HL-60 (cell line): Measurements from ENCODE around the gene LRRC49.

ENCODE experiments used
- DNase-seq, 2 experiments: peaks; one replicate each; pipeline ENCODE4 v3.0.0-alpha.2; 2010 to 2020; ENCODE audit warnings: low read depth in 1 of 2, low spot score in 1 of 2
- H3K27ac ChIP-seq: fragments of 250-450 bp; sonication (Bioruptor Pico); replicated peaks from 2 replicates; pipeline ENCODE4 v1.5.1; 2020; ENCODE audit warnings: mild to moderate bottlenecking, moderate library complexity
- H3K27me3 ChIP-seq: fragments of 250-450 bp; sonication (Bioruptor Pico); 2 replicates; pipeline ENCODE4 v1.5.1; 2021; ENCODE audit warnings: mild to moderate bottlenecking, moderate library complexity; ENCODE audit not compliant: insufficient read depth, poor library complexity, severe bottlenecking
- H3K4me3 ChIP-seq: replicated peaks from 2 replicates; pipeline ENCODE4 v1.5.1; 2011; ENCODE audit warnings: mild to moderate bottlenecking, control low read depth, low read length; ENCODE audit not compliant: insufficient read depth
- CTCF ChIP-seq: IDR thresholded peaks from one replicate; pipeline ENCODE4 v1.5.1; 2011; ENCODE audit warnings: low read length, control low read depth, inconsistent platforms; ENCODE audit not compliant: insufficient read depth
- GABPA ChIP-seq: IDR thresholded peaks from 2 replicates; pipeline ENCODE4 v1.6.1; 2012; ENCODE audit warnings: low read depth
- POLR2AphosphoS5 ChIP-seq: IDR thresholded peaks from 2 replicates; pipeline ENCODE4 v1.6.1; 2012; ENCODE audit warnings: low read depth
- REST ChIP-seq: IDR thresholded peaks from 2 replicates; pipeline ENCODE4 v1.6.1; 2012; ENCODE audit warnings: low read depth; ENCODE audit not compliant: insufficient replicate concordance
- SPI1 ChIP-seq: IDR thresholded peaks from 2 replicates; pipeline ENCODE4 v1.6.1; 2012; ENCODE audit warnings: low read depth, mild to moderate bottlenecking, borderline replicate concordance

LRRC49 gene

DNA sequence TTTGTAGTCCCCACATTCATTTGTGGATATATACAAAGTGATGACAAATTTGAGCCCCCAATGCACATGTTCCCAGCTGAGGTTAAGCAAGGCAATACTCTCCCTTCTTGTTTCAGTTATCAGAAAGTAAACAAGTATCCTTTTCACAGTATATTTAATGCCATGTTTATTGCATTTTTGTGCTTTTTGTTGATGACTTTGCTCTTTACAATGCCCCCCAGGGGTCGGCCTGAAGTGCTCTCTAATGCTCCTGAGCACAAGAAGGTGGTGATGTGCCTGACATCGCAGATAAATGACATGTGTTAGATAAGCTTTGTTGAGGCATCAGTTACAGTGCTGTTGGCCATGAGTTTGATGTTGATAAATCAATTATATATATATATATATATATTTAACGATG lies 165.0 kb downstream of the LRRC49 start:
- Histone ChIP-seq H3K4me3 (no peak overlapping the region), H3K27me3 (peaks cover 3% of the 10 kb centered on the region), H3K27ac (no peak overlapping the region)
- no peak for TF ChIP-seq GABPA
- DNase-seq, result no peak

DNA sequence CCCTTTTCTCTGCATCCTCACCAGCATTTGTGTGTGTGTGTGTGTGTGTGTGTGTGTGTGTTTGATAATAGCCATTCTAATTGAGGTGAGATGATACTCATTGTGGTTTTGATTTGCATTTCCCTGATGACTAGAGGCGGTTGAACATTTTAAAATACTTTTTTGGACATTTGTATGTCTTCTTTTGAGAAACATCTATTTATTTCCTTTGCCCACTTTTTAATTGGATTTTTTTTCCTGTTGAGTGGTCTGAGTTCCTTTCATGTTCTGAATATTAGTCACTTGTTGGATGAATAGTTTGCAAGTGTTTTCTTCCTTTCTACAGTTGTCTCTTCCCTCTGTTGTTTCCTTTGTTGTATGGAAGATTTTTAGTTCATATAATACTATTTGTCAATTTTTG lies 168.4 kb downstream of the LRRC49 start:
- Histone ChIP-seq H3K27me3 (no peaks in the 10 kb centered on the region), H3K4me3 (no peak overlapping the region), H3K27ac (no peak overlapping the region)
- DNase-seq, result no peak
- TF ChIP-seq REST, result no peak
- no peak for TF ChIP-seq SPI1
- TF ChIP-seq GABPA, result no peak
- TF ChIP-seq POLR2AphosphoS5, result no peak
- TF ChIP-seq CTCF, result no peak

- no peak for DNase-seq
- TF ChIP-seq SPI1 (no peak), REST (no peak), GABPA (no peak), CTCF (no peak), POLR2AphosphoS5 (no peak)
- Histone ChIP-seq H3K27me3 (no peaks in the 10 kb centered on the region), H3K27ac (no peak overlapping the region), H3K4me3 (no peak overlapping the region)
These were observed 174.4 kb downstream of the LRRC49 start for GRCh38 chr15:71066983-71067382.

DNA sequence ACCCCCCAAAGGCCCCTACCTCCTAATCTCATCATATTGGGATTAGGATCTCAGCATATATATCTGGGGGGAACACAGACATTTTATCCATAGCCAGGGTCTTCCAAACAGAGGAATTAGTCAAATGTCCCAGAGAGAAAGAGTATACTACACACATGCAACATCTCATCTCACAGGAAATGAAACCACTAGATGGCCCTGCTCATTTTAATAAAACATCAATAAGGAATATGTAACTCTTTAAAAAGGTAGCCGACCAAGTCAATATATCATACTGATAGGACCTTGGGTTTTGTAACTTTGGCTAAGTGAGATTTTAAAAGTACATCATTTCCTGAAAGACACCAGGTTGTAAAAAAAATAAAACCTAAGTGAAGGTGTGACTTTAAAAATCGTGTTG lies 177.1 kb downstream of the LRRC49 start:
- no peak overlapping the region for H3K27ac ChIP-seq
- TF ChIP-seq GABPA, result no peak
- no peak for TF ChIP-seq SPI1
- TF ChIP-seq POLR2AphosphoS5, result no peak
- TF ChIP-seq CTCF, result no peak
- TF ChIP-seq REST, result no peak
- no peak for DNase-seq
- peaks cover 4% of the 10 kb centered on the region for H3K27me3 ChIP-seq
- no peak overlapping the region for H3K4me3 ChIP-seq
